ENCODE measurements around the gene CHST8.

Gene CHST8

GRCh38 chr19:33687481-33688170 lies 65.9 kb downstream of the CHST8 start:
- no peaks in the 10 kb centered on the region for H3K9me3 ChIP-seq (ENCODE audit: severe bottlenecking)
- ATAC-seq (ENCODE audit: low read depth) = no peak
- no peak overlapping the region for H3K27ac ChIP-seq (ENCODE audit: poor library complexity, severe bottlenecking)
- H3K4me3 ChIP-seq (ENCODE audit: severe bottlenecking) = no peak overlapping the region
- no peak for TF ChIP-seq CTCF (IDR thresholded peaks at IDR 0.05; ENCODE audit: poor library complexity, severe bottlenecking)
- DNase-seq (ENCODE audit: low spot score) = no peak
- peaks cover 25% of the 10 kb centered on the region for H3K27me3 ChIP-seq (ENCODE audit: insufficient read depth, poor library complexity, severe bottlenecking)
- H3K4me1 ChIP-seq (ENCODE audit: insufficient read depth, poor library complexity, severe bottlenecking) = no peaks in the 10 kb centered on the region
- no peaks in the 10 kb centered on the region for H3K36me3 ChIP-seq (ENCODE audit: low read depth)

GRCh38 chr19:33688171-33688992 lies 66.6 kb downstream of the CHST8 start:
- no peaks in the 10 kb centered on the region for H3K9me3 ChIP-seq (ENCODE audit: severe bottlenecking)
- no peaks in the 10 kb centered on the region for H3K36me3 ChIP-seq (ENCODE audit: low read depth)
- no peak for ATAC-seq (ENCODE audit: low read depth)
- no peaks in the 10 kb centered on the region for H3K4me1 ChIP-seq (ENCODE audit: insufficient read depth, poor library complexity, severe bottlenecking)
- no peak overlapping the region for H3K27ac ChIP-seq (ENCODE audit: poor library complexity, severe bottlenecking)
- H3K27me3 ChIP-seq (ENCODE audit: insufficient read depth, poor library complexity, severe bottlenecking) = peaks cover 24% of the 10 kb centered on the region
- no peak overlapping the region for H3K4me3 ChIP-seq (ENCODE audit: severe bottlenecking)
- peak; percentile 58 for DNase-seq (ENCODE audit: low spot score)
- no peak for TF ChIP-seq CTCF (IDR thresholded peaks at IDR 0.05; ENCODE audit: poor library complexity, severe bottlenecking)

- Histone ChIP-seq H3K4me1 (ENCODE audit: insufficient read depth, poor library complexity, severe bottlenecking) (no peaks in the 10 kb centered on the region), H3K27me3 (ENCODE audit: insufficient read depth, poor library complexity, severe bottlenecking) (peaks cover 16% of the 10 kb centered on the region), H3K4me3 (ENCODE audit: severe bottlenecking) (no peak overlapping the region), H3K9me3 (ENCODE audit: severe bottlenecking) (no peaks in the 10 kb centered on the region), H3K36me3 (ENCODE audit: low read depth) (no peaks in the 10 kb centered on the region), H3K27ac (ENCODE audit: poor library complexity, severe bottlenecking) (no peak overlapping the region)
- peak; percentile 47 for DNase-seq (ENCODE audit: low spot score)
- ATAC-seq (ENCODE audit: low read depth) = no peak
- no peak for TF ChIP-seq CTCF (IDR thresholded peaks at IDR 0.05; ENCODE audit: poor library complexity, severe bottlenecking)
These were observed 67.5 kb downstream of the CHST8 start for GRCh38 chr19:33689138-33689746.

- Histone ChIP-seq H3K9me3 (ENCODE audit: severe bottlenecking) (no peaks in the 10 kb centered on the region), H3K36me3 (ENCODE audit: low read depth) (no peaks in the 10 kb centered on the region), H3K4me3 (ENCODE audit: severe bottlenecking) (no peak overlapping the region), H3K4me1 (ENCODE audit: insufficient read depth, poor library complexity, severe bottlenecking) (no peaks in the 10 kb centered on the region), H3K27ac (ENCODE audit: poor library complexity, severe bottlenecking) (no peak overlapping the region), H3K27me3 (ENCODE audit: insufficient read depth, poor library complexity, severe bottlenecking) (peaks cover 10% of the 10 kb centered on the region)
- ATAC-seq (ENCODE audit: low read depth) = no peak
- TF ChIP-seq CTCF (IDR thresholded peaks at IDR 0.05; ENCODE audit: poor library complexity, severe bottlenecking) = no peak
- DNase-seq (ENCODE audit: low spot score) = peak; percentile 47
These were observed 68.1 kb downstream of the CHST8 start for GRCh38 chr19:33689868-33690267.

Data from RWPE2 (cell line).